Right atrium auricular region (tissue), 2 donors: Measurements from ENCODE around the gene SSTR1. TPM values are rescaled to one million over a fixed set of nuclear protein-coding genes. Genes with fewer than 3 reads are reported as not detected.

Source experiments
- DNase-seq: peaks from one replicate; pipeline ENCODE4 v3.0.0-alpha.2; 2019; ENCODE audit warnings: low spot score
- H3K27ac ChIP-seq, 2 donors: fragments of 200-600 bp; sonication (generic); 1 replicate in 1 of 2; 2 replicates in 1 of 2; pipeline ENCODE4 v1.5.1; 2016 to 2019
- H3K27me3 ChIP-seq, 2 donors: fragments of 200-600 bp; sonication (generic); one replicate each; pipeline versions ENCODE4 v1.5.1 to v1.6.0; 2017 to 2019
- H3K36me3 ChIP-seq: fragments of 200-600 bp; sonication (generic); one replicate; pipeline ENCODE4 v1.5.1; 2016
- H3K4me1 ChIP-seq, 2 donors: fragments of 200-600 bp; sonication (generic); one replicate each; pipeline versions ENCODE4 v1.5.1 to v1.6.0; 2017 to 2019
- H3K4me3 ChIP-seq, 2 donors: fragments of 200-600 bp; sonication (generic); 1 replicate in 1 of 2; 2 replicates in 1 of 2; pipeline ENCODE4 v1.5.1; 2017 to 2019; ENCODE audit warnings: mild to moderate bottlenecking in 1 of 2, moderate library complexity in 1 of 2
- H3K9me3 ChIP-seq, 2 donors: fragments of 200-600 bp; sonication (generic); one replicate each; pipeline ENCODE4 v1.5.1; 2019
- CTCF ChIP-seq, 2 donors: fragments of 200-600 bp; sonication (generic); IDR thresholded peaks; one replicate each; pipeline ENCODE4 v1.5.1; 2019; ENCODE audit warnings: antibody characterized with exemption in 2 of 2
- total RNA-seq, 2 donors: library from RNA; depleted of rRNA; stranded (reverse); fragments of >200 nt; gene quantifications; one replicate each; pipeline ENCODE4 v1.1.0, GENCODE V29; 2016

Gene SSTR1
- total RNA-seq, 2 donors from 2014 or later: 0.41 to 1.8 TPM

- Histone ChIP-seq H3K27me3 (no peaks in the 10 kb centered on the region), H3K4me1 (peaks cover 0 to 20% of the 10 kb centered on the region in 2 donors)
These were observed 1.2 kb downstream of the SSTR1 start for GRCh38 chr14:38208618-38209562.

GRCh38 chr14:38209572-38210557, 2.2 kb downstream of the SSTR1 start:
- H3K27ac ChIP-seq: no peak overlapping the region
- H3K27me3 ChIP-seq: no peaks in the 10 kb centered on the region
- no peaks in the 10 kb centered on the region for H3K36me3 ChIP-seq
- H3K4me3 ChIP-seq: peak overlapping the region; percentile 30 to 45
- H3K9me3 ChIP-seq: peaks cover 0 to 10% of the 10 kb centered on the region in 2 donors
- H3K4me1 ChIP-seq: peaks cover 0 to 20% of the 10 kb centered on the region in 2 donors
- TF ChIP-seq CTCF (IDR thresholded peaks at IDR 0.05): no peak
- no peak for DNase-seq

More at GRCh38 chr14:38208618-38209562, 1.2 kb downstream of the SSTR1 start:
- Histone ChIP-seq H3K27ac (no peak overlapping the region), H3K4me3 (peak overlapping the region; percentile 30 to 45), H3K36me3 (no peaks in the 10 kb centered on the region), H3K9me3 (peaks cover 0 to 10% of the 10 kb centered on the region in 2 donors)
- TF ChIP-seq CTCF (IDR thresholded peaks at IDR 0.05): peak in 1 of 2 donors; percentile 38
- no peak for DNase-seq

GRCh38 chr14:38210587-38211216, 3.0 kb downstream of the SSTR1 start:
- H3K27me3 ChIP-seq: no peaks in the 10 kb centered on the region
- TF ChIP-seq CTCF (IDR thresholded peaks at IDR 0.05): no peak
- peak overlapping the region; percentile 16 to 45 for H3K4me3 ChIP-seq
- H3K4me1 ChIP-seq: peaks cover 0 to 20% of the 10 kb centered on the region in 2 donors
- no peak for DNase-seq
- H3K9me3 ChIP-seq: peaks cover 0 to 10% of the 10 kb centered on the region in 2 donors
- H3K36me3 ChIP-seq: no peaks in the 10 kb centered on the region
- no peak overlapping the region for H3K27ac ChIP-seq

GRCh38 chr14:38211255-38211735, 3.6 kb downstream of the SSTR1 start:
- peak overlapping the region; percentile 16 to 45 for H3K4me3 ChIP-seq
- peaks cover 0 to 20% of the 10 kb centered on the region in 2 donors for H3K4me1 ChIP-seq
- H3K36me3 ChIP-seq: no peaks in the 10 kb centered on the region
- no peak overlapping the region for H3K27ac ChIP-seq
- TF ChIP-seq CTCF (IDR thresholded peaks at IDR 0.05): no peak
- H3K9me3 ChIP-seq: peaks cover 0 to 5% of the 10 kb centered on the region in 2 donors
- no peak for DNase-seq
- H3K27me3 ChIP-seq: no peaks in the 10 kb centered on the region

GRCh38 chr14:38212111-38212510, 4.4 kb downstream of the SSTR1 start:
- H3K36me3 ChIP-seq: no peaks in the 10 kb centered on the region
- H3K4me3 ChIP-seq: no peak overlapping the region
- no peak overlapping the region for H3K27ac ChIP-seq
- TF ChIP-seq CTCF (IDR thresholded peaks at IDR 0.05): no peak
- DNase-seq: no peak
- H3K4me1 ChIP-seq: peaks cover 0 to 20% of the 10 kb centered on the region in 2 donors
- H3K9me3 ChIP-seq: no peaks in the 10 kb centered on the region
- no peaks in the 10 kb centered on the region for H3K27me3 ChIP-seq
